ENCODE measurements around the gene GCN1. TPM values are rescaled to one million over a fixed set of nuclear protein-coding genes. Genes with fewer than 3 reads are reported as not detected.

GCN1 gene
- polyA plus RNA-seq, 3 donors = 5.0 to 22.1 (median 8.3) TPM

DNA sequence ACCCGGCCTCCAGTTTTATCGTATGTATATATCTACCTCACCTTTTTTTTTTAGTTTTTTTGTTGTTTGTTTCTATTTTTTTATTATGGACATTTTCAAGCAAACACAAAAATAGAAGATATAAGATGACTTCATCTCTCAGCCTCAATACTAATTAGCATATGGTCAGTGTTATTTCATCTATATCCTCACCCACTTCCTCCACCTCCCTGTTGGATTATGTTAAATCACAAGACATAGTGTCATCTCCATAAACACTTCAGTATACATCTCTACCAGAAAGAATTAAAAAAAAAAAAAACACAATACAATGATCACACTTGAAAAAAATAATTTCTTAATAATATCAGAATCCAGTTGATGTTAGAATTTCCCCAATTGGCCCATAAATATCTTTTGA, 112.9 kb downstream of the GCN1 start:
- no peak overlapping the region for H3K9ac ChIP-seq (ENCODE audit: insufficient read depth, low read length, poor library complexity, severe bottlenecking)
- Mint-ChIP-seq H3K9me3 (no peaks in the 10 kb centered on the region), H3K4me1 (peaks cover 5% of the 10 kb centered on the region), H3K4me3 (no peak overlapping the region), H3K27ac (no peak overlapping the region), H3K27me3 (ENCODE audit: low read depth in 3 of 3) (peaks cover 2 to 10% (median 6%) of the 10 kb centered on the region in 3 donors), H3K36me3 (no peaks in the 10 kb centered on the region)
- DNase-seq = no peak
- no peaks in the 10 kb centered on the region for H3K79me2 ChIP-seq (ENCODE audit: insufficient read depth, low read length)
- intact Hi-C loops (cut with micrococcal nuclease) = no loop called here
- H2AFZ ChIP-seq (ENCODE audit: insufficient read depth, low read depth, low read length, poor library complexity, severe bottlenecking) = no peak overlapping the region
- H3K4me3 ChIP-seq (replicated peaks in 1 of 3; ENCODE audit: low read depth in 2 of 3, low read length in 3 of 3) = no peak overlapping the region
- H3K27ac ChIP-seq (ENCODE audit: low read depth in 1 of 2, low read length in 2 of 2) = no peak overlapping the region
- H3K9me3 ChIP-seq (replicated peaks in 1 of 2; ENCODE audit: control insufficient read depth in 1 of 2, insufficient read depth in 1 of 2, low read length in 2 of 2) = no peaks in the 10 kb centered on the region
- TF ChIP-seq CTCF (IDR thresholded peaks at IDR 0.05) = no peak
- no peaks in the 10 kb centered on the region for H3K36me3 ChIP-seq (replicated peaks in 1 of 2; ENCODE audit: control insufficient read depth in 1 of 2, insufficient read depth in 2 of 2, low read length in 2 of 2)
- WGBS (ENCODE audit: insufficient coverage) = no CpG with 5 or more reads among the region's 2 CpGs
- H3K4me1 ChIP-seq (ENCODE audit: control insufficient read depth in 1 of 2, insufficient read depth in 2 of 2, low read length in 2 of 2) = peaks cover 2 to 3% of the 10 kb centered on the region in 2 donors
- H3K27me3 ChIP-seq (ENCODE audit: control insufficient read depth in 2 of 2, insufficient read depth in 2 of 2, low read length in 2 of 2) = no peaks in the 10 kb centered on the region
- no peaks in the 10 kb centered on the region for H4K20me1 ChIP-seq (ENCODE audit: insufficient read depth, low read length)
- H3K4me2 ChIP-seq (replicated peaks; ENCODE audit: extremely low read depth, low read length, poor library complexity, severe bottlenecking) = no peak overlapping the region

DNA sequence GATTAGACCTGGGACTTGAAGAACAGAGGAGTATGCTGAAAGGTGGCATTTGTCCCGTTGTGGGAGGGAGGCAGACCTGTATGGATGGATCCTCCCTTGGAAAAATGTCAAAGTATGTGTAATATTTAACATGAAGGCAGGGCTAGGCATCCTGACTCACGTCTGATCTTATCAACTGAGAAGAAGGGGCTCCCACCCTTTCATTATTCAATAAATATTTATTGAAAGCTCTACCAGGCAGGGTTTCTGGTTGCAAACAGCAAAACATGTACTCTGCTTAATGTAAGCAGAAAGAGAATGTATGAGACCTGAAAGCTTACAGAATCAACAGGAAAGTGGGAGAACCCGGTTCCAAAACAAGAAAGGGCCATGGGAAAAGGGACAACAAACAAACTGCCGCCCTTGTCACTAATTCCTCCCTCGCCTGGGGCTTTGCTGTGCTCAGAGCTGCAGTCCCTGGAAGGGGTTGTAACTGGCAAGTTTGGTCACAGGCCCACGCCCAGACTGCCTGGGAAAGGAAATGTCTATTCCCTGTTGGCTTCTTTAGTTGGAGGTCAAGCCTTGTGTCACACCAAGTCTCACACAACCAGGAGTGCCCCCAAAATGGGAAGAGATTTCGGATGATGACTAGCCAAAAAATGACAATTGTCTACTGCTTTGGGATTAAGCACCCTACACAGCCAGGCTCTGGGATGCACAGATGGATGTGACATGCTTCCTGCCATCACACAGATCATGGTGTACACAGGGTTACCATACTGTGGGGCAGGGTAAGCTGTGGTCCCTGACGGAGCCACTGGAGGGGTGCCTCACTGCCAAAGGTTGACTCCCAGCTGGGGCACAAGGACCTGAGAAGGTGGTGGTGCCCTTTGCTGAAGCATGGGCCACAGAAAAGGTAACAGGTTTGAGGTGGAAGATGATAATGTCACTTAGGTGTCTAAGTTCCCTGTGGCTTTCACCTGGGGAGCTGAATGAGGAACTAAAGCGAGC, 114.8 kb downstream of the GCN1 start:
- intact Hi-C loops (cut with micrococcal nuclease) = no loop called here
- Histone ChIP-seq H3K79me2 (ENCODE audit: insufficient read depth, low read length) (no peaks in the 10 kb centered on the region), H3K4me2 (replicated peaks; ENCODE audit: extremely low read depth, low read length, poor library complexity, severe bottlenecking) (no peak overlapping the region), H3K27me3 (ENCODE audit: control insufficient read depth in 2 of 2, insufficient read depth in 2 of 2, low read length in 2 of 2) (no peaks in the 10 kb centered on the region), H3K9ac (ENCODE audit: insufficient read depth, low read length, poor library complexity, severe bottlenecking) (no peak overlapping the region), H2AFZ (ENCODE audit: insufficient read depth, low read depth, low read length, poor library complexity, severe bottlenecking) (no peak overlapping the region), H3K27ac (ENCODE audit: low read depth in 1 of 2, low read length in 2 of 2) (no peak overlapping the region), H4K20me1 (ENCODE audit: insufficient read depth, low read length) (no peaks in the 10 kb centered on the region), H3K9me3 (replicated peaks in 1 of 2; ENCODE audit: control insufficient read depth in 1 of 2, insufficient read depth in 1 of 2, low read length in 2 of 2) (no peaks in the 10 kb centered on the region), H3K36me3 (replicated peaks in 1 of 2; ENCODE audit: control insufficient read depth in 1 of 2, insufficient read depth in 2 of 2, low read length in 2 of 2) (no peaks in the 10 kb centered on the region), H3K4me1 (ENCODE audit: control insufficient read depth in 1 of 2, insufficient read depth in 2 of 2, low read length in 2 of 2) (peaks cover 0 to 3% of the 10 kb centered on the region in 2 donors), H3K4me3 (replicated peaks in 1 of 3; ENCODE audit: low read depth in 2 of 3, low read length in 3 of 3) (no peak overlapping the region)
- peak overlapping the region in 1 of 7 donors; percentile 61 for H3K27ac Mint-ChIP-seq
- H3K9me3 Mint-ChIP-seq = no peaks in the 10 kb centered on the region
- 90% methylated on average over 6 of the region's 9 CpGs for WGBS (ENCODE audit: insufficient coverage)
- H3K36me3 Mint-ChIP-seq = no peaks in the 10 kb centered on the region
- DNase-seq = no peak
- H3K27me3 Mint-ChIP-seq (ENCODE audit: low read depth in 3 of 3) = peaks cover 2 to 6% (median 2%) of the 10 kb centered on the region in 3 donors
- TF ChIP-seq CTCF (IDR thresholded peaks at IDR 0.05) = no peak
- H3K4me3 Mint-ChIP-seq = no peak overlapping the region
- H3K4me1 Mint-ChIP-seq = peaks cover 7% of the 10 kb centered on the region
